K562 (cell line): ENCODE measurements around the gene MMP17. TPM values are rescaled to one million over a fixed set of nuclear protein-coding genes. Genes with fewer than 3 reads are reported as not detected.

Experiments
- ATAC-seq: fragments of 200-7000 bp; cut with Tn5 transposase; 3 replicates; pipeline ENCODE4 v1.9.1; 2020; ENCODE audit warnings: moderate library complexity
- BruUV-seq: library from RNA; stranded (reverse); fragments of 400-500 nt; replicated peaks from 2 replicates; lab custom pipeline; 2021; lab: Mats Ljungman, UMichigan
- CTCF ChIA-PET: fragments of 300-600 bp; formaldehyde crosslinking; extraction: SDS; loops from one replicate; lab custom pipeline; 2021; ENCODE audit warnings: low intra/inter-chr PET ratio; lab: Yijun Ruan, JAX
- POLR2A ChIA-PET: fragments of 300-600, 350-650 bp; sonication (Branson Sonifier 250); formaldehyde crosslinking; extraction: SDS; loops from one replicate; lab custom pipeline; 2021; ENCODE audit warnings: antibody characterized with exemption, inconsistent platforms; lab: Yijun Ruan, JAX
- DNase-seq, 4 experiments: peaks; one replicate each; pipeline versions ENCODE4 v3.0.0 to v3.0.0-alpha.2; 2011 to 2018; ENCODE audit warnings: low spot score in 3 of 4, mixed read lengths in 3 of 4; ENCODE audit errors: extremely low read depth in 1 of 4
- FAIRE-seq: peaks from 2 replicates; lab custom pipeline; 2011; peaks lifted over from hg19 to GRCh38; lab: Jason Lieb, UNC
- H2AFZ ChIP-seq: 2 replicates; pipeline ENCODE4 v1.6.0; 2011; ENCODE audit warnings: low read depth, low read length, control low read depth, inconsistent platforms
- H3K27ac ChIP-seq: fragments of 200-600 bp; 3 replicates; pipeline ENCODE4 v1.8.0; 2011; ENCODE audit warnings: low read depth, mild to moderate bottlenecking, control low read depth, inconsistent platforms, low read length, moderate library complexity, mixed read lengths; ENCODE audit errors: extremely low read depth
- H3K27me3 ChIP-seq, 2 experiments: fragments of 300-600 bp in 1 of 2; 2 replicates in 1 of 2; 3 replicates in 1 of 2; pipeline versions ENCODE4 v1.6.0 to v1.8.0; 2011; ENCODE audit warnings: inconsistent platforms in 2 of 2, low read length in 2 of 2, mild to moderate bottlenecking in 1 of 2, mixed read lengths in 1 of 2, moderate library complexity in 1 of 2; ENCODE audit not compliant: control insufficient read depth in 2 of 2, insufficient read depth in 2 of 2
- H3K36me3 ChIP-seq: fragments of 300-600 bp; 3 replicates; pipeline ENCODE4 v1.8.0; 2011; ENCODE audit warnings: mild to moderate bottlenecking, low read length, inconsistent platforms; ENCODE audit not compliant: control insufficient read depth, insufficient read depth
- H3K4me1 ChIP-seq, 2 experiments: fragments of 200-600 bp in 1 of 2; replicated peaks in 1 of 2; 2 replicates in 1 of 2; 3 replicates in 1 of 2; pipeline versions ENCODE4 v1.5.1 to v1.8.0; 2011; ENCODE audit warnings: inconsistent platforms in 2 of 2, low read length in 2 of 2, mild to moderate bottlenecking in 1 of 2, mixed read lengths in 1 of 2, moderate library complexity in 1 of 2; ENCODE audit not compliant: control insufficient read depth in 2 of 2, insufficient read depth in 2 of 2
- H3K4me2 ChIP-seq: 2 replicates; pipeline ENCODE4 v1.6.1; 2011; ENCODE audit warnings: low read length, control low read depth, inconsistent platforms, mixed read lengths; ENCODE audit not compliant: insufficient read depth
- H3K4me3 ChIP-seq: fragments of 200-600 bp; sonication (generic), shearing (Covaris generic); 2 replicates; pipeline ENCODE4 v1.5.1; 2016; ENCODE audit warnings: control low read depth, inconsistent platforms
- H3K79me2 ChIP-seq: fragments of 200-600 bp; 3 replicates; pipeline ENCODE4 v1.8.0; 2011; ENCODE audit warnings: low read length, inconsistent platforms; ENCODE audit not compliant: control insufficient read depth, insufficient read depth
- H3K9ac ChIP-seq, 2 experiments: 2 replicates each; pipeline versions ENCODE4 v1.6.0 to v1.6.1; 2011; ENCODE audit warnings: low read depth in 2 of 2, low read length in 2 of 2, control low read depth in 1 of 2, inconsistent platforms in 1 of 2, mild to moderate bottlenecking in 1 of 2, mixed read lengths in 1 of 2; ENCODE audit not compliant: insufficient read depth in 1 of 2
- H3K9me1 ChIP-seq: one replicate; pipeline ENCODE4 v1.6.0; 2011; ENCODE audit warnings: inconsistent platforms, mild to moderate bottlenecking, low read length, moderate library complexity; ENCODE audit not compliant: control insufficient read depth, insufficient read depth
- H3K9me3 ChIP-seq: replicated peaks from 2 replicates; pipeline ENCODE4 v1.5.1; 2011; ENCODE audit warnings: low read depth, low read length, inconsistent platforms; ENCODE audit not compliant: control insufficient read depth, insufficient read depth
- H4K20me1 ChIP-seq: replicated peaks from 2 replicates; pipeline ENCODE4 v1.6.1; 2011; ENCODE audit warnings: low read length, inconsistent platforms, mixed read lengths; ENCODE audit not compliant: control insufficient read depth, insufficient read depth
- HIVEP1 ChIP-seq: fragments of 250-450 bp; sonication (Bioruptor Pico); IDR thresholded peaks from 2 replicates; pipeline ENCODE4 v1.4.0; 2020; ENCODE audit warnings: mild to moderate bottlenecking
- MTF1 ChIP-seq: fragments of 250-450 bp; sonication (Bioruptor Pico); IDR thresholded peaks from 2 replicates; pipeline ENCODE4 v1.9.0; 2021; ENCODE audit warnings: moderate library complexity, mild to moderate bottlenecking, inconsistent platforms, borderline replicate concordance
- NFRKB ChIP-seq: fragments of 450-650 bp; IDR thresholded peaks from 2 replicates; pipeline ENCODE4 v1.6.1; 2016; ENCODE audit warnings: low read depth
- PRDM10 ChIP-seq: fragments of 450-650 bp; IDR thresholded peaks from 2 replicates; pipeline ENCODE4 v1.6.1; 2018; ENCODE audit not compliant: partially characterized antibody
- SIN3A ChIP-seq, 2 experiments: fragments of 150-350 bp in 1 of 2; IDR thresholded peaks; 2 replicates each; pipeline ENCODE4 v1.6.1; 2011 to 2016; ENCODE audit warnings: borderline replicate concordance in 2 of 2, low read depth in 2 of 2, low read length in 2 of 2, mild to moderate bottlenecking in 2 of 2, moderate library complexity in 2 of 2; ENCODE audit not compliant: control insufficient read depth in 1 of 2
- USF2 ChIP-seq: sonication (generic); formaldehyde crosslinking; IDR thresholded peaks from 2 replicates; pipeline ENCODE4 v1.5.0; 2020; ENCODE audit warnings: missing genetic modification reagents
- ZKSCAN3 ChIP-seq: fragments of 250-450 bp; sonication (Bioruptor Pico); IDR thresholded peaks from 2 replicates; pipeline ENCODE4 v1.4.0; 2020
- ZNF212 ChIP-seq: fragments of 450-650 bp; formaldehyde crosslinking; IDR thresholded peaks from 2 replicates; pipeline ENCODE4 v1.4.0; 2020; ENCODE audit warnings: mild to moderate bottlenecking
- ZNF318 ChIP-seq, 2 experiments: fragments of 450-650 bp; IDR thresholded peaks; 2 replicates each; pipeline ENCODE4 v1.6.1; 2016; ENCODE audit warnings: mild to moderate bottlenecking in 2 of 2, borderline replicate concordance in 1 of 2, low read depth in 1 of 2, moderate library complexity in 1 of 2
- WGBS: fragments of 100-300 bp; shearing (Covaris generic); methylation state at CpG from one replicate; pipeline ENCODE4 v1.1.6; 2016; ENCODE audit warnings: low coverage, mixed read lengths; ENCODE audit not compliant: insufficient coverage; ENCODE audit errors: missing lambda C conversion rate; 5-methylcytosine and 5-hydroxymethylcytosine counted together
- in situ Hi-C: fragments of 300-500 bp; cut with MboI; formaldehyde crosslinking; loops from 4 replicates; pipeline ENCODE4 v1.15.0; 2018; ENCODE audit warnings: inconsistent platforms, mixed read lengths
- intact Hi-C: fragments of 100-400 bp; cut with micrococcal nuclease; formaldehyde crosslinking; loops from 2 replicates; pipeline ENCODE4 v1.14.2; 2022
- polyA plus RNA-seq, 8 experiments: library from polyadenylated mRNA; depleted of rRNA in 4 of 8; stranded (reverse) in 5 of 8; unstranded in 3 of 8; fragments of >200 nt; fragmentation: Nextera tagmentation in 2 of 8; fragmentation: Illumina TruSeq in 1 of 8; extraction: Ambion mirVana in 2 of 8; extraction: Trizol in 1 of 8; gene quantifications; 2 replicates each; pipeline versions ENCODE4 v1.2.1 to v1.2.3, GENCODE V29; 2011 to 2014; ENCODE audit warnings: inconsistent platforms in 1 of 8, missing spikeins in 1 of 8
- total RNA-seq, 7 experiments: library from RNA; depleted of rRNA in 6 of 7; stranded (reverse); fragments of >200 nt in 6 of 7; fragmentation: Illumina TruSeq in 2 of 7; extraction: Trizol in 2 of 7; gene quantifications; 2 replicates each; pipeline versions ENCODE4 v1.2.1 to v1.2.3, GENCODE V29; 2011 to 2021; ENCODE audit warnings: low replicate concordance in 1 of 7

MMP17 gene
- total and polyA plus RNA-seq, 9 of the 15 experiments (the other 6 are each of a cell fraction or from before 2014, with no cell fraction given): 1.1 to 21.2 (median 17.1) TPM; not detected in 2

GRCh38 chr12:131817241-131817640 is 11.0 kb upstream of the MMP17 start:
- no peak overlapping the region for H2AFZ ChIP-seq
- DNase-seq: no peak
- H3K9me3 ChIP-seq: peaks cover 7% of the 10 kb centered on the region
- no TSS peak for BruUV-seq
- H3K9ac ChIP-seq: no peak overlapping the region
- ChIA-PET POLR2A (interaction anchor here (0.6 to 0.8 kb wide), 2 partner anchors 11 to 526 kb away, joined by 3 read pairs; partner anchors contain the start of gene MMP17), CTCF (no interaction called here)
- intact Hi-C loops: no loop called here
- no peak overlapping the region for H3K27ac ChIP-seq
- in situ Hi-C loops: no loop called here
- WGBS: 54% methylated on average over 14 of the region's 19 CpGs
- ATAC-seq: no peak
- no peak overlapping the region for H3K4me3 ChIP-seq
- H4K20me1 ChIP-seq: no peaks in the 10 kb centered on the region
- H3K36me3 ChIP-seq: no peaks in the 10 kb centered on the region
- no peaks in the 10 kb centered on the region for H3K79me2 ChIP-seq
- H3K4me1 ChIP-seq: no peaks in the 10 kb centered on the region; a peak in 1 of 5 replicates
- peaks cover 2 to 16% of the 10 kb centered on the region in 2 experiments; a peak in 2 of 5 replicates for H3K27me3 ChIP-seq
- no peak for FAIRE-seq
- H3K4me2 ChIP-seq: no peak overlapping the region
- H3K9me1 ChIP-seq: no peaks in the 10 kb centered on the region
- TF ChIP-seq SIN3A (IDR thresholded peaks at IDR 0.05; ENCODE audit: borderline replicate concordance in 2 of 2, control insufficient read depth in 1 of 2, low read depth in 2 of 2, low read length in 2 of 2) (no peak), MTF1 (CRISPR knock-in tag) (no peak), NFRKB (no peak), HIVEP1 (no peak), ZNF318 (IDR thresholded peaks at IDR 0.05; ENCODE audit: borderline replicate concordance in 1 of 2, low read depth in 1 of 2) (no peak), USF2 (CRISPR knock-in tag) (no peak), ZNF212 (CRISPR knock-in tag) (no peak), PRDM10 (no peak), ZKSCAN3 (CRISPR knock-in tag) (no peak)
